Prostate gland (tissue), 2 donors: ENCODE measurements around the gene LAPTM4A. TPM values are rescaled to one million over a fixed set of nuclear protein-coding genes. Genes with fewer than 3 reads are reported as not detected.
"Not testable (repeated sequence)": the region's sequence is repeated elsewhere in the genome, so short reads cannot be mapped to it uniquely, and the experiment has no call there.

Source experiments
- DNase-seq: peaks from one replicate; pipeline ENCODE4 v3.0.0-alpha.2; 2019; ENCODE audit warnings: low spot score
- H3K27ac ChIP-seq, 2 donors: fragments of 200-600 bp; sonication (generic); 2 replicates each; pipeline ENCODE4 v1.5.1; 2017 to 2019
- H3K27me3 ChIP-seq: fragments of 200-600 bp; sonication (generic); replicated peaks from 2 replicates; pipeline ENCODE4 v1.5.1; 2019; ENCODE audit not compliant: insufficient read depth
- H3K36me3 ChIP-seq, 2 donors: fragments of 200-600 bp; sonication (generic); 1 replicate in 1 of 2; 2 replicates in 1 of 2; pipeline versions ENCODE4 v1.5.1 to v1.8.1; 2017 to 2019
- H3K4me1 ChIP-seq: fragments of 200-600 bp; sonication (generic); replicated peaks from 2 replicates; pipeline ENCODE4 v1.5.1; 2019
- H3K4me3 ChIP-seq, 2 donors: fragments of 200-600 bp; sonication (generic); 2 replicates each; pipeline ENCODE4 v1.5.1; 2017 to 2019
- H3K9me3 ChIP-seq: fragments of 200-600 bp; sonication (generic); 2 replicates; pipeline ENCODE4 v1.5.1; 2017
- POLR2A ChIP-seq: fragments of 450-650 bp; IDR thresholded peaks from one replicate; pipeline ENCODE4 v1.6.1; 2016; ENCODE audit warnings: antibody characterized with exemption, mild to moderate bottlenecking
- POLR2AphosphoS5 ChIP-seq: sonication (generic); formaldehyde crosslinking; IDR thresholded peaks from one replicate; pipeline ENCODE4 v1.6.1; 2017; ENCODE audit warnings: antibody characterized with exemption
- WGBS: methylation state at CpG from one replicate; pipeline ENCODE4 v1.1.5; 2018; 5-methylcytosine and 5-hydroxymethylcytosine counted together
- intact Hi-C: fragments of 100-400 bp; cut with DNase I; formaldehyde crosslinking; loops from one replicate; pipeline ENCODE4 v1.14.2; 2022
- total RNA-seq, 2 donors: library from RNA; depleted of rRNA; stranded (reverse); fragments of >200 nt; gene quantifications; one replicate each; pipeline ENCODE4 v1.1.0, GENCODE V29; 2016
- TF ChIP-seq, protein P1 (sequence below), 4 experiments: fragments of 200-600 bp in 2 of 4; fragments of 450-650 bp in 2 of 4; sonication (generic) in 2 of 4; IDR thresholded peaks; 1 replicate in 3 of 4; 2 replicates in 1 of 4; pipeline ENCODE4 v1.5.1; 2016 to 2019; ENCODE audit warnings: antibody characterized with exemption in 4 of 4, mild to moderate bottlenecking in 2 of 4, moderate library complexity in 2 of 4

The LAPTM4A gene
- total RNA-seq, 2 donors from 2014 or later, result 142 to 340 TPM

DNA sequence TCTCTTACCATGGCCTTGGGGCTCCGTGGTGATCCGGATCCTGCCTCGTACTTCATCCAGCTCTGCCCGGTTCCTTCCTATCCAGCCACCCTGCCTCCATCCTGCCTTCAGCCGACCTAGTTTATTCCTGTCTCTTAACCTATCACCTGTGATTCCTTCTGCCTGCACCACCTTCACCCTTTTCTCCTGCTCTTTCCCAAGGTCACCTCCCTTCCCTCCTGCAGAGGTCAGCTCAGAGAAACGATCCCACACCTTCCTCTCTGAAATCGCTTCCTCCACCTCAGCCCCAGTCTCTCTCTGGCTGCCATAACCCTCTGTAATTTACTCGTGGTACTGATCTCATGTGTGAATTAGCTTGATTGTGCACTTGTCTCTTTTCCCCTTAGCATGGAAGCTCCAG, 23.5 kb upstream of the LAPTM4A start:
- H3K36me3 ChIP-seq, result no peaks in the 10 kb centered on the region
- no peaks in the 10 kb centered on the region for H3K4me1 ChIP-seq
- 77% methylated on average over 8 of the region's 8 CpGs for WGBS
- no peak for DNase-seq
- H3K27ac ChIP-seq, result no peak overlapping the region
- H3K9me3 ChIP-seq, result no peaks in the 10 kb centered on the region
- intact Hi-C loops, result no loop called here
- no peak for TF ChIP-seq POLR2A
- no peak for TF ChIP-seq POLR2AphosphoS5
- TF ChIP-seq, protein P1, sequence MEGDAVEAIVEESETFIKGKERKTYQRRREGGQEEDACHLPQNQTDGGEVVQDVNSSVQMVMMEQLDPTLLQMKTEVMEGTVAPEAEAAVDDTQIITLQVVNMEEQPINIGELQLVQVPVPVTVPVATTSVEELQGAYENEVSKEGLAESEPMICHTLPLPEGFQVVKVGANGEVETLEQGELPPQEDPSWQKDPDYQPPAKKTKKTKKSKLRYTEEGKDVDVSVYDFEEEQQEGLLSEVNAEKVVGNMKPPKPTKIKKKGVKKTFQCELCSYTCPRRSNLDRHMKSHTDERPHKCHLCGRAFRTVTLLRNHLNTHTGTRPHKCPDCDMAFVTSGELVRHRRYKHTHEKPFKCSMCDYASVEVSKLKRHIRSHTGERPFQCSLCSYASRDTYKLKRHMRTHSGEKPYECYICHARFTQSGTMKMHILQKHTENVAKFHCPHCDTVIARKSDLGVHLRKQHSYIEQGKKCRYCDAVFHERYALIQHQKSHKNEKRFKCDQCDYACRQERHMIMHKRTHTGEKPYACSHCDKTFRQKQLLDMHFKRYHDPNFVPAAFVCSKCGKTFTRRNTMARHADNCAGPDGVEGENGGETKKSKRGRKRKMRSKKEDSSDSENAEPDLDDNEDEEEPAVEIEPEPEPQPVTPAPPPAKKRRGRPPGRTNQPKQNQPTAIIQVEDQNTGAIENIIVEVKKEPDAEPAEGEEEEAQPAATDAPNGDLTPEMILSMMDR (IDR thresholded peaks at IDR 0.05), result no peak
- no peaks in the 10 kb centered on the region for H3K27me3 ChIP-seq
- no peak overlapping the region for H3K4me3 ChIP-seq

DNA sequence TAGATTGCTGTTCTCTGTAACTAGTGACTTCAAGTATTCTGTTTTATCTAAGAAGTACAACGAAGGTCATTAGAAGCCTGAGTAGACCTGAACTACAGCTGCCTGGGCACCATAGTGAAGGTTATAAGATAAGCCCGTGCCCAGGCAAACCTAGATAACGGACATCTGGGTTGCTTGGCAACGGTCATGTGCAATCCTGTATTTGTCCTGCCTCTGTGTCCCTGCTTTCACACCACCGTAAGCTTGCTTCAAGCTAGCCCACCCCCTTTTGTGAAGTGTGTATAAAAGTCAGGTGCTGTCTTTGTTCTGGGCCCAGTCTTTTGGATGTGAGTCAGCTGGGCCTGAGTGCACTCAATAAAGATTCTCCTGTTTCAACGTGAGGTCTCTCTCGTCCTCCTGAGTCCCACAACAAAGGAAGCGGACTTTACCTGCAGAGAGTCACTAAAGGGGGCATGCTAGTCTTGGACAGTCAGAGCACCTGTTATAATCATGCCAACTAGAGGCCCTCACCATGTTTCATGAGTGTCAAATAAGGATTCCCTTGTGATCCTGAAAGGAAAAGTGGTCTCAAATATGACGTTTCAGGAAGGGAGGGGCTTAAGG, 22.7 kb upstream of the LAPTM4A start:
- H3K9me3 ChIP-seq, H3K4me1 ChIP-seq, H3K27me3 ChIP-seq, H3K4me3 ChIP-seq, intact Hi-C loops, H3K27ac ChIP-seq, H3K36me3 ChIP-seq, DNase-seq: not testable (repeated sequence)
- 56% methylated on average over 9 of the region's 9 CpGs for WGBS

DNA sequence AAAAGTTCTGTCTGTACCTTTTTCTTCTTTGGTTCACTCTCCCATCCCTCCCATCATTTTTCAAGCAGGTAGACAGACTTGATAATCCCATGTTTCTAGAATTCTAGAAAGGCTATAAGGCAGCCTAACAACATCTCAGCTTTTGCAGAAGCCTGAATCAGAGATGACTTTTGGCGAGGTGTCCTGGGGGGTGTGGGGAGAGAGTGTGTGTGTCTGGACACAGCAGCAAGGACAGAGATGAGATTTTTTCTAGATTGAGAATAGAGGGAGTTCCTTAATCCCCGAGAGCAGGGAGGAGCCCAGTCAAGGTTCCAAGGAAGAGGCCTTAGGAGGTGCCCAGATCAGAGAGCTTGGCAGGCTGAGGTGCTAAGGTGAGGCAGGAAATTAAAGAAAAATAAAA, 22.0 kb upstream of the LAPTM4A start:
- 70% methylated on average over 2 of the region's 2 CpGs for WGBS
- H3K36me3 ChIP-seq, result no peaks in the 10 kb centered on the region
- no peaks in the 10 kb centered on the region for H3K9me3 ChIP-seq
- no peak overlapping the region for H3K27ac ChIP-seq
- H3K4me3 ChIP-seq, result no peak overlapping the region
- no peak for DNase-seq
- TF ChIP-seq POLR2A (no peak), POLR2AphosphoS5 (no peak)
- TF ChIP-seq, protein P1 (IDR thresholded peaks at IDR 0.05), result no peak
- H3K4me1 ChIP-seq, result no peaks in the 10 kb centered on the region
- intact Hi-C loops, result no loop called here
- no peaks in the 10 kb centered on the region for H3K27me3 ChIP-seq

DNA sequence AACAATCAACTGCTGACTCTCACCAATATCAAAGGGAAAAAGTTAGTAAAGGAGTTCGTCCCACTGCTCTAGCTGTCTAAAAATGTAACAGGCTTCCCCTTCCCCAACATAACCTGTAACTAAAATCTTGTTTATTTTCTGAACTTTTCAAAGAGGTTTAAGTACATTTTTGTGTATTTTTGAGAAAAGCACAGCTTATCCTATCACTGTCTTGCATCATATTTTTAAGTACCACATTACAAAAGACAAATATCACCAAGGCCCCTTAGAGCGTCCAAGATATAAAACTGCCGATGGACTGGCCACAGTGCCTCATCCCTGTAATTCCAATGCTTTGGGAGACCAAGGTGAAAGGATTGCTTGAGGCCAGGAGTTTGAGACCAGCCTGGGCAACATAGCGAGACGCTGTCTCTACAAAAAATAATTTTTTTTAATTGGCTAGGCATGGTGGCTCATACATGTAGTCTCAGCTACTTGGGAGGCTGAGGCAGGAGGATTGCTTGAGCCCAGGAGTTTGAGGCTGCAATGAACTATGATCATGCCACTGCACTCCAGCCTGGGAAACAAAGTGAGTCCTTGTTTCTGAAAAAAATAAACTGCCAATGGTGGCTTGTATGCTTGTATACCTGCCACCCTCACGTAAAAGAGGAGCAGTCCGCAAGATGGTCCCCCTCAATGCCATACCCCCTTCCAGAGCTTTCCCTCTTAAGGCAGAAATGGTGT, 21.2 kb upstream of the LAPTM4A start:
- no peak for DNase-seq
- no peak overlapping the region for H3K4me3 ChIP-seq
- no peaks in the 10 kb centered on the region for H3K9me3 ChIP-seq
- H3K27me3 ChIP-seq, result no peaks in the 10 kb centered on the region
- H3K4me1 ChIP-seq, result no peaks in the 10 kb centered on the region
- peak overlapping the region; percentile 30 to 49 for H3K27ac ChIP-seq
- no peaks in the 10 kb centered on the region for H3K36me3 ChIP-seq
- 85% methylated on average over 7 of the region's 7 CpGs for WGBS
- TF ChIP-seq POLR2A, result no peak
- no peak for TF ChIP-seq POLR2AphosphoS5
- TF ChIP-seq, protein P1 (IDR thresholded peaks at IDR 0.05), result no peak
- intact Hi-C loops, result no loop called here

DNA sequence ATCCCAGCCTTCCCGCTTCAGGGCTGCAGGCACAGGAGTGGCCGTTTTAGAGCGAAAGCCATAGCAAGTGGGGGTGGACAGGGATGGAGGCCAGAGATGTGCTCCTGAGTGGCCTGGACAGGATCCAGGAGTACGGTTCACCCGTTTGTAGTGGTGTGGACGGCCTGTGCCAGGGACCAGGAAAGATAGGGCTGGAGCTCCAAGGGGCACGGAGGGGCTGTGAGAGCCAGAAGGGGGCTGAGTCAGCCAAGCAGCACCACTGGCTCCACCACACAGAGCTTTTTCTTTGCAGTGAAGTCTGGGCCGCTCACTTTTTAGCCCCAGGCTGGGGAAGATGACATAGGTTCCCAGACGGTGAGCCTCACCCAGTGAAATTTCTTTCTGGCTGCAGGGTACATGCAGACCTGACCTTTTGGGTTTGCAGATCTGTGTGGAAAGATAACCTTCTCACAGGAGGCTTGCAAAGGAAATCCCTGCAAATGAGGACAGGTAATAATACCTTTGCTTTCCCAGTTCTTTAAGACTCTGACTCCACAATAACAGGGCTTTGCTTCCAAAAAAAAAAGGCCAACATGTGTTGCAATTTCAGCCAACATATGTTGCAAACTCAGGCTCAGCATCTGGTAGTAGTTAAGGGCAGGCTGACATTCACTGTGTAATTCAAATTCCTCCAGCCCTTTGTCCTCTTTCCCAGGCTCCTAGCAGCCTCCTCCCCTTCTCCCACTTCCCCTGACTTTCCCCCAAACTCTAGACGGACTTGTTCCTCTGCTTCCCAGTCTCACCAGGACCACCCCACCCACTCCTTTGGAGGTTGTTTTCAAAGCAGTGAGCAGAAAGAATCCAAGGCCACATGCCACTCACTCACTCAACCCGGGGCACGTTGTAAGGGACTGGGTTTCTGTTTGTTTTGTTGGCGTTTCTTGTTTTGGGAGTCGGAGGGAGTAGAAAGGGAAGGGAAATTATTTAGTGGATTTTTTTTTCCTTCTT, 20.3 kb upstream of the LAPTM4A start:
- Histone ChIP-seq H3K36me3 (no peaks in the 10 kb centered on the region), H3K9me3 (no peaks in the 10 kb centered on the region), H3K27ac (peak overlapping the region; percentile 30 to 49), H3K4me1 (no peaks in the 10 kb centered on the region), H3K27me3 (no peaks in the 10 kb centered on the region), H3K4me3 (no peak overlapping the region)
- WGBS, result 26% methylated on average over 14 of the region's 14 CpGs
- intact Hi-C loops, result no loop called here
- TF ChIP-seq POLR2AphosphoS5, result peak; percentile 8
- no peak for TF ChIP-seq POLR2A
- no peak for DNase-seq
